Ecto neural progenitor cell (in vitro differentiated cells): ENCODE measurements around the gene NR4A3.

Source experiments
- DNase-seq: peaks from one replicate; pipeline ENCODE4 v3.0.0-alpha.2; 2018; ENCODE audit warnings: low spot score

NR4A3 gene

GRCh38 chr9:99814359-99814758 lies 7.3 kb upstream of the NR4A3 start:
- DNase-seq: no peak

GRCh38 chr9:99816392-99816791 lies 5.3 kb upstream of the NR4A3 start:
- DNase-seq: no peak

- peak; percentile 56 for DNase-seq
Observed at GRCh38 chr9:99818500-99818899, 3.2 kb upstream of the NR4A3 start.

- no peak for DNase-seq
Observed at GRCh38 chr9:99819123-99819855, 2.4 kb upstream of the NR4A3 start.

- peak; percentile 97 for DNase-seq
Observed at GRCh38 chr9:99819856-99820684, 1.6 kb upstream of the NR4A3 start.

GRCh38 chr9:99820685-99821395 lies 845 bp upstream of the NR4A3 start:
- DNase-seq: no peak

- DNase-seq: peak; percentile 77
Observed at GRCh38 chr9:99822109-99822805, 572 bp downstream of the NR4A3 start.

- peak; percentile 52 for DNase-seq
Observed at GRCh38 chr9:99822806-99823591, 1.3 kb downstream of the NR4A3 start.

GRCh38 chr9:99823681-99824377 lies 2.1 kb downstream of the NR4A3 start:
- DNase-seq: peak; percentile 73

GRCh38 chr9:99824378-99825171 lies 2.9 kb downstream of the NR4A3 start:
- DNase-seq: peak; percentile 87

GRCh38 chr9:99825172-99826046 lies 3.7 kb downstream of the NR4A3 start:
- DNase-seq: peak; percentile 64

- DNase-seq: no peak
Observed at GRCh38 chr9:99826579-99826978, 4.9 kb downstream of the NR4A3 start.

GRCh38 chr9:99827244-99827643 lies 5.6 kb downstream of the NR4A3 start:
- no peak for DNase-seq

- no peak for DNase-seq
Observed at GRCh38 chr9:99828054-99828416, 6.3 kb downstream of the NR4A3 start.

- peak; percentile 74 for DNase-seq
Observed at GRCh38 chr9:99828417-99829176, 6.9 kb downstream of the NR4A3 start.

GRCh38 chr9:99831857-99832557 lies 10.3 kb downstream of the NR4A3 start:
- no peak for DNase-seq

GRCh38 chr9:99832558-99832864 lies 10.8 kb downstream of the NR4A3 start:
- no peak for DNase-seq

- no peak for DNase-seq
Observed at GRCh38 chr9:99833735-99834134, 12.1 kb downstream of the NR4A3 start.
